Forelimb muscle (tissue), 1 donor: ENCODE results near the gene KAZN. TPM values are rescaled to one million over a fixed set of nuclear protein-coding genes. Genes with fewer than 3 reads are reported as not detected.

Source experiments
- DNase-seq: peaks from one replicate; pipeline ENCODE4 v3.0.0-alpha.2; 2013; ENCODE audit warnings: low read depth
- polyA plus RNA-seq: library from polyadenylated mRNA; unstranded; fragments of 120-200 nt; gene quantifications from one replicate; pipeline ENCODE4 v1.2.1, GENCODE V29; 2013; ENCODE audit not compliant: insufficient read length

Gene KAZN
- polyA plus RNA-seq, 1 donor = 12.8 TPM

DNA sequence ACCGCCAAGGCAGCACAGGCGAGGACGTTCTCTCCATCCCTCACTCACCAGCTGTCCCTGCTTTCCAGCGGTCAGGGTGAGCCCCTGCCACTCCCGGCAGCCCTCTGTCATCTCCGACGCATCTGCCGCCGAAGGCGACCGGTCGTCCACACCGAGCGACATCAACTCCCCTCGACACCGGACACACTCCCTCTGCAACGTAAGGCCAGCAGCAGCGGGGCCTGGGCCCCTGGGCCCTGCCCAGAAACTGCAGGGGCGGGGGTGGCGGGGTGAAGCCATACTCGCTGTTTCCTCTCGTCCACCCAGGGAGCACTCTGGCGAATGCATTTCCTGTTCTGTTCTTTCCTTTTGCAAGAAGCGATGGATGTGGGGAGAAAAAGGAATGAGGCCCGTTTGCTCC lies 461.6 kb downstream of the KAZN start:
- DNase-seq = no peak

DNA sequence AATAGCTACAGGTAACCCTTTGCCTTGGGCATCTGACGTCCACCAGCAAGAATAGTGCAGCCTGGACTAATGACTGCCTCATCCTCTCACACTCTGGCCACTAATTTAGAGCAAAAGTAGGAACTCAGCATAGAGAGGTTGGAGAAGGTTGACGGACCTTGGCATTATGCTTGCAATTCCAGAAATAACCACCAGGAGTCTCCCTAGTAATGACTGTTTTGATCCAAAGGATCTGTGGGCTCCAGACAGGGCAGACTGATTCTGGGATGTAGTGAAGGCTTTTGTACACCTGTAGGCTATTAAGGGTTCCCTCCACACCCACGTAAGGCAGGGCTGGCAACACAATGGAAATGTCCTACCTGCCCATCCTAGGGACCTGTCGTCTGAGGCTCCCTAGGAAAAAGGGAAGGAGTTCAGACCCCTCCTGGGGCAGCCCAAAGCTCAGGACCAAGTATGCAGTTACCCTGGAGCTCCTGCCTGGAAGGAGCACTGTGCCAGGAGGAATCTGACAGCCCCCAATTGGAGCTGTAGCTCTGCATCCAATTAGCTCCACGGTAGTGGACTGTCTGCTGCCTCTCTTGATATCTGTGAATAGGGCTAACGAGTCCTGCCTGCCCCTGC lies 464.1 kb downstream of the KAZN start:
- no peak for DNase-seq

DNA sequence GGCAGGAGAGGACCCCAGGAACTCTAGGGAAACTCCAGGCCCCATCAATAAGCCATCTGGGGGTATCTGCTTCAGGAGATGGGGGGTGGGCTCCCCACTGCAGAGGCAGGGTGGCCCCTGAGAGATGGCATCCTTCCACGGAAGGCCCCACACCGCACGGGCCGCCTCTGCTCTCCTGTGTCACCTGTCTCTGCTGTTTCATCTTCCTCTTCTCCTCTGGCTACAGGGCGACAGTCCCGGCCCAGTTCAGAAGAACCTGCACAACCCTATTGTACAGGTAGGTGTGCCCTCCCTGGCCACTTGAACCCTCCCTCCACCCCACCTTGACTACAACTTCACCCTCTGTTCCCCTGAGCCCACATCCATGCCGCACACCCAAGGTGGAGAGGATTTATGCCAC lies 464.9 kb downstream of the KAZN start:
- DNase-seq = no peak

DNA sequence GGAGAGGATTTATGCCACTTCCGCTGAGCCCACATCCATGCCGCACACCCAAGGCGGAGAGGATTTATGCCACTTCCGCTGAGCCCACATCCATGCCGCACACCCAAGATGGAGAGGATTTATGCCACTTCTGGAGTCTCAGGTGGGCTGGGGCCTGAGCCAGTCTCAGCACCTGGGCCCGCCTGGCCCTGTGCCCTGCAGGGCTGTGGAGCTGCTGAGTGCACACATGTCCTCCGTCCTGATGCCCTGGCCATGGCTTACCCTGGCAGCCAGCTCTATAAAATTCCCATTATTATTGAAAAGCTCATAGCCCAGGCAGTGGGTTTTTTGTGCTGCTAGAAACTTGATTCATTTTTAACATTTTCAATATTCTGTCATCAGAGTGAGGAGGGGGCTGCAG lies 465.3 kb downstream of the KAZN start:
- no peak for DNase-seq

DNA sequence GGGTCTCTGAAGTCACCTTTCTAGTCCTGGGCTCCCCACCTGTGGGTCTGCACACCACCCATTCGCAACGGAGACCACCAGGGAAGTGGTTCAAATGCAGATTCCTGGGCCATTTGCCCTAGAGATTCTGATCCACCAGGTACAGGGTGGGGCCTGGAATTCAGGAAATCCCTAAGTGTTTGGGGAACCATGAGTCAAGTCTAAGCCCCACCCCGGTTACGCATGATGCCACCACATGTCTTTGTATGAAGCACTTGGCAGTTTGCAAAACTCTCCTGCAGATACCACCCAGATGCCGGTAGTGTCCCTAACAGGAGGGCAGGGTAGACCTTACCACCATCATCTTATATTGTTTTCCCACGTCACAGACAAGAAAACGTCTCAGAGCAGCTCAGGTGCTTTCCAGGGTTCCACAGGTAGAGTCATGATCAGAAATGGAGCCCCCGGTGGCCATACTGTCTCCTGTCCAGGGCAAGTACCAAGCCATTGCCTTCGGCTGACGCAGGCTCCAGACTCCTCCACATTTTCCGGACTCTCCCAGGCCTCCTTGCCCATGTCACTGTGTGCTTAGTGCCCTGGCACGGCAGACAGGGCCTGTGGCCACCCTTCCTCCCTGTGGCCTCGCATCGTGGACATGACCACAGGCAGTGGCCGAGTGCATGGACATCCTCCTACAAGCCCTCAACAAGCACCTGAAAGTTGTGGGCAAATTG lies 465.9 kb downstream of the KAZN start:
- DNase-seq = no peak

DNA sequence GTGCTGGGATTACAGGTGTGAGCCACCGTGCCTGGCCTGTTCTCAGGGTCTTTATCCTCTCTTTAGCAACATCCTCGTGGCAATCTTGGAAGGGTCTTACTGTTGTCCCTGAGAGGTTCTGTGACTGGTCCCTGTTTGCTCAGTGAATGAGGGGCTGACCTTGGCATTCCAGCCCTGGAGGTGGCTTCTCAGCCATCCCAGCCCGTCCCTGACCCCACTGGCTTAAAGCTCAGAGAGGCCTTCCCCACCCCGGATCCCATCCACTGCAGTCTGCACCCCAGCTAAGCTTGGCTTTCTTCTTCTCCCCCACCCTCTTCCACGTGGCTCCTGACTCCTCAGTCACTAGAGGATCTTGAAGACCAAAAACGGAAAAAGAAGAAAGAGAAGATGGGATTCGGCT lies 466.8 kb downstream of the KAZN start:
- DNase-seq = no peak

DNA sequence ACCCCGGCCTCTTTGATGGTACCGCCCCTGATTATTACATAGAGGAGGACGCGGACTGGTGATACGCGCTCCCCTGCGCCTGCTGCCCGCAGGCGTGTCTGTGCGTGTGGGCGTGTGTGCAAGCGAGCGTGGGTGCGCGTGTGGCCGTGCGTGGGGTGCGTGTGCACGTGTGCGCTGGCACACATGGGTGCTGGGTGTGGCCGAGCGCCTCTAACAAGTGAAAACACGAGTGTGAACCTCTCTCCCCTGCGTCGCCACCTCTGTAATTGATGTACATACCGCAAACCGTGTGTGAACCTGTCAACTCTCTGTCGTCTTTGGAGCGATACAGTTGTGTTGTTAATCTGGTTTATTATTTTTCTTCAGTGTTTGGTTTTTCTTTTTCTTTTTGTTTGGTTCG lies 467.3 kb downstream of the KAZN start:
- no peak for DNase-seq

DNA sequence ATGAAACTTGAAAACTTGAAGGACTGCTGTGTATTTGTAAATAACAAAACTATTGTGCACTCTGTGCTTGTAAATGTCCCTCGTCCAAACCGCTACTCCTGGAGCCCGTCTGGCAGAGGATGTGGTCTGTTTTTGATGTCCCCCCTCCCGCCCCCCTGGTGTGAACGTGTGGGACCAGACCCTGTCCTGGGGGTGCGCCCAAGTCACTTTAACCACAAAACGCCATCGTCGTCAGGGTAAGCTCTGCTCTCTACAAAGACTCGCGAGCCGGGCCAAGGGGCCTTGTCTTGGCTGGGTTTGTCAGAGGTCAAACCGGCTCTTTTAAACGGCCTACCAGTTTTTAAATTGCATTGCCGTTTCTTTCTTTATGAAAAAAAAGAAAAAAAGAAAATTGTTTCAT lies 467.7 kb downstream of the KAZN start:
- DNase-seq = no peak

DNA sequence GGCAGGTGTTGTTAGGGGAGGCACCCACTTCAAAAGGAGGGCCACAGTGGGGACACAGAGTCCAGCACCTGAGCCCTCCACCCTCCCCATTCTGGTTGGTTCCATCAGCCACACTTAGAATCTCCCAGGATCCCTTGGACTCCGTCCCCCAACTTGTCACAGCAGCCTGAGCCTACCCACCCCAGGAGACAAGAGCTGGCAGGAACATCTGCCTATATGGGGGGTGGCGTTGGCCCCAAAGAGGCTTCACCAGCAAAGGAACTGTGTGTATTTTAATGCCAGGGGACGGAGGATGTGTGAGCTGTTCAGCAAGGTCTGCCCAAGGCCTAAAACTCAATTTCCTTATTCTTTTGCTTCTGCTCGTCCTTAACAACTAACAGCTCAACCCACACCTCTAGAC lies 468.7 kb downstream of the KAZN start:
- DNase-seq = no peak

DNA sequence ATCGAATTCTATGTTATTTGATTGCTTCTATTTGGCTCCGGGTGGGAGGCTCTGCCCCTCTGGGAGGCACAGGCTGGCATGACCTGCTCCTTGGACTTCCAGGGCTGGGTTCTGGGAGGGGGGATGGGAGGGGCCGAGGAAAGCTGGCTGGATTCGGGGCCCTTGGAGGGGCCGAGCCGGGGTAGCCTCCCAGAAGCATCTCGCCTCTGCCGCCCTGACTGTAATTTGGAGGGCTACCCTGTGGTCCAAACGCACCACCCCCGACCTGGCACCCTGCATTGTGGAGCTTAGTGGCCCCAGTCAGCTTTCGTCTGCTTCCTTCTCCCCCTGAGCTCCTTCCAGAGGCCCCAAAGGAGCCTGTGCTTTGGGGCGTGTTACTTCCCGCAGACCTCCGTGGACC lies 469.7 kb downstream of the KAZN start:
- DNase-seq = no peak

DNA sequence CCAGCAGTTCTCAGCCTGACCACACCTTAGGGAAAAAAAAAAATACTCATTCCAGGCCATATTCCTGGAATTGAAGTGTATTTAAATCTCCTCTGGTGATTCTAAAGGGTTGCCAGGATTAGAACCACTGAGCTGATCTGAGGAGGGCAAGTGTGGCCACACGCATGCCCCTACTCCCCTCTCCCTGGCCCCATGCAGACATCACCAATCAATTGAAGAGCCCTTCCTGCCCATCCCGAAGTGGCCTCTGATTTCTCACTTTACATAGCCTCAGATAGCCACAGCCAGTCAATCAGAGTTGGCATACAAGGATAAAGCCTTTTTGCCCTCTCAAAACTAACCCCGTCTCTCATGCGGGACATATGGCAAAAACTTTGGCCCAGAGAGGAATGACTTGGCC lies 470.5 kb downstream of the KAZN start:
- no peak for DNase-seq

DNA sequence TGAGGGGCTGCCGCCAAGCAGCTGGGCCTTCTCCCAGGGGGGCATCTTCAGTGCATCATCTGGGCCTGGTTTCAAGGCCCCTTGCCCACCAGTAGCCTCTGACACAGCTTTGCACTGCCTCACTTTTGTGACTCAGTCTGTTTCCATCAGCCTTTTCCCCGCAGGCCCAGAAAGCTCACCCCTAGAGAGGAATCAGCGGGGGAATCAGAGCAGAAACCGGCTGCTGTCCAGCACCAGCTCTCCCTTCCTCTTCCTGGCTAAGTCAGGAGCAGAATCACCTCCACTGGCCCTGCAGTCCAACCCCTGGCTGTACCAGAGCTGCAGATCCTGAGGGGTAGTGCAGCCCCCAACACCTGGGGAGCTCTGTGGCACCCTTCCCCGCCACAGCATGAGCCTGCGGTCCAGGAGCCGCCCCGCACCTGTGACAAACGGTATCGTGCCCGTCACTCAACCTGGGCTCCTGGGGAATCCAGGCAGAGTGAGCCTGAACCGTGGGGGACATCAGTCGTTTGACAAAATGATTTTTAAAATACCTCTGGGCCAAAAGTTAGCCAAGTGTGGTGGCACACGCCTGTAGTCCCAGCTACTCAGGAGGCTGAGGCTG lies 471.8 kb downstream of the KAZN start:
- DNase-seq = no peak

DNA sequence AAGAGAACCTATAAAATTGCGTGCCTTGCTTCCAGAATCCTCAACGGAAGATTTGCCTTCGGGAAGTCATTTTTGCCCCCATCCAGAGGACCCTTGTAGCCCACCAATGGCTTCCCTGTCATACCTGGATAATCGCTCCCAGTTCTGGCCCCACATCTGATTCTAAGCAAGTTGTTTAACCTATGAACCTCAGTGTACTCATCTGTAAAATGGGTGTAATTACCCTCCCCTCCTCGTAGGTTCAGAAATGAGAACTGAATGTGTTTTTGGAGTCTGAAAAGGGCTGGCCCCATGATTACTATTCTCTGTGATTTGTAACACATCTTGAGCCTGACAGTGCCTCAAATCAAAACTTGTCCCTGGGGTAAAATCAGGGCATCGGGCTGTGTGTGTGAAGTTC lies 473.5 kb downstream of the KAZN start:
- DNase-seq = no peak

DNA sequence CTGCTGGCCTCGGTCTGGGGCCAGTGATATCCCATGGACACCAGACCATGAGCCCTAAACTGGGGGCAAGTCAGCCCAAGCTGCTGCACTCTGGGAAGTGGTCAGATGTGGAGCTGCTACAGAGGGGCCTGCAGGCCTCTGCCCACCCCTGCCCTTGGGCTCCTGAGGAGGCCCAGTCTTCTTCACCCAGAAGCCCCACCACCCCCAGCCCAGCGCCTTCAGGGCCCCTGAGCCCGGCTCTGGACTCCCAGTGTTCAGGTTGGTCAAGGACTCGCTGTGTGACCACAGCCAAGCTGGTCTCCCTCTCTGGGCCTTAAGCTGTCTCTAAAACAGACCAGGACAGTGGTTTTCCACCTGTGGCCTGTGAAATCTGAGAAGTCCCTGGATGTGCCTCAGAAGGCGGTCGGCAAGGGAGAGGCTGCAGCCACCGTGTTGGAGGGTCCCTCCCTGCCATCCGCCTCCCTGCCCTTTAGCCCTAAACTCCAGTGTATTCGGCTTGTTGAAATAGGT lies 475.4 kb downstream of the KAZN start:
- DNase-seq = no peak

DNA sequence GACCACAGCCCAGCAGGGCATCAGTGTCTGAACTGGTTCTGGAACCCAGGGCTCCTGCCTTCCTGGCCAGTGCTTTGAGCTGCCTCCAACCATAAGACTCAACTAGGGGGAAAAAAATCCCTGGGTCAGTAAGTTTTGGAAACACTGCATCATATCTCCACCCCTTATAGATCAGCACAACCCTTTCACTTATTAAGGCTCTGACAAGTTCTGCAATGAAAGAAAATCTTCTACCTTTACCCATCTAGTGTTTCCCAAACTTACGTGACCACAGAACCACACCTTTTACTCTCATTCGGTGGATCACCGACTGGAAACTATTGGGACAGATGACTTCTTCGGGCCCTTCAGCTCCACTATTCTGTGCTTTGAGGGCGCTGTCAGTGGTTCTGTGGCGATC lies 476.7 kb downstream of the KAZN start:
- no peak for DNase-seq

DNA sequence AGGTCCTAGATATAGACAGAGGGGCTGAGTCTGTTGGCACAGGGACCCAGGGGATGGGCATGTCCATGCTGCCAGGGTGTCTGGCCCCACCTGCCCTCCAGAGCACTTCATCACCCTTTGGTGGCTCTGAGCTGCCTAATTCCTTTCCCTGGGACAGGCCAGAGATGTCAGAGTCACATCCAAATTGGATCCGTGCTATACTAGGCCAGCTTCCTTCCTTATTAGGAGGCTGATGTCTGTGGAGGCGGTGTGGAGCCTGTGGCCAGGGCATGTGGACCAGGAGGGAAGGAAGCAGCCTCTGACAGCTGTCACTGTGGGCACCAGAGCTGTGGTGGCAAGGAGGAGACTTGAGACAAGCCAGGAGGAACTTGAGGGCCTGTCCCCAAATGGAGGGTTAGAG lies 477.3 kb downstream of the KAZN start:
- DNase-seq = no peak

DNA sequence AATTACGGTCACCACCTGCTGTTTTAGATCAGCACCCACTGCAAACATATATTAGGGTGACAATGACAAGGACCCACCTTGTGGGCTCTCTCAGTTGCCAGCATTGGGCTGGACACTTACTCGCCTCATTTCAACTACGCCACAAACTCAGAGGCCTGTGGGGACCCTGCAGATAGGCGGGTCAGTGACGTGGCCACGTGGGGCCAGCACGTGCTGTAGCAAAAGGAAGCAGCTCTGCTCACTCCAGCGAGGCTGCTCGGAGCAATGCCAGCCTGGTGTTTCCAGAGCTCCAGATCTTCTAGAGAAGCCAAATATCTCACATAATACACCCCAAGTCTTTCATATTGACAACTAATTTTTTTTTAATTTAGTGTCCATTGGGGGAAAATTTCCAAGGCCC lies 478.3 kb downstream of the KAZN start:
- DNase-seq = no peak

DNA sequence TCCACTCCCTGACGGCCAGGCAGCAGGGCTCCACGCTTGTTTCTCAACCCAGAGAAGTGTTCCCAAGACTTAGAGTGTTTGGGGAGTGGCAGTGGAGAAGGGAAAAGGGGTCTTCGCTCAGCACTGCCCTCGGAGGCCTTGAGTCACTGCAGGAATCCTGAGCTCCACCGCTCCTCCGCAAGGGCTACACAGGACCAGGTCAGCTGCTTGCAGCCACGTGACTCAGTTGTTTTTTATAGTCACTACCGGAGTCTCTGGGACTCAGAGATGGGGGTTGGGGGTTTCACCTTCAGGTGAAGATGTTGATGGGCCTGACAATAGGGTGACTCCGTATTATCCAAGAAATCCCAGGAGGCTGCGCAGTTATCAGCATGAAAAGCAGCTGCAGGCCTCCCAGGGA lies 478.9 kb downstream of the KAZN start:
- DNase-seq = no peak

DNA sequence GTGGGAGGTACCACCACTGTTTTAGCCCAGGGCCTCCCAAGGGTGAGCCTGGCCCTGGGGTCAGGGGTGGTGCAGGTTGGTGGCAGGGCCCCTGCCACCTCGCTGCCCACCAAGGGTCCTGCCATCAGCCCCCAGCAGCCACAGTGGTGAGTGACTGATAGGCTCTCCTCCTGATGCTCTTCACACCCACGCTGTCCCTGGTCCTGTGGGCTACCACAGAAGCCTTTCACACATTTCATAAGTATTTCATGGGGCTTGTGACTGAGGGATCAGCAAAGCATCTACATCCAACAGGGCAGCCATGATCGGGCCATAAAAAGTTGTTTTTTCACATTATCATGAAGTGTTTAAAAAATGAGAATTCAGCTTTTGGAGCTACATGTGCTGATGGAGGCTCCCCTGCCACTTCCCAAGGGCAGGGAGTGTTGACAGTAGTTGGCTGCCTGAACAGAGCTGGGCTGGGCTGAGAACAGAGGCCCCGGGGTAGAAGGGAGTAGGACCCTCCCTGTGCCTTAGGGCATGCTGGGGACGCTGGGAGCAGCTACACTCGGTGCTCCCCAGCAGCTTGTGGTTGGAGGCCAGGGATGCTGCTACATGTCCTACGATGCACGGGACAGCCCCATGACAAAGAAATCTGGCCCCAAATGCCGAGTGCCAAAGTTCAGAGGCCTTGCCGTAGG lies 482.0 kb downstream of the KAZN start:
- DNase-seq = no peak

DNA sequence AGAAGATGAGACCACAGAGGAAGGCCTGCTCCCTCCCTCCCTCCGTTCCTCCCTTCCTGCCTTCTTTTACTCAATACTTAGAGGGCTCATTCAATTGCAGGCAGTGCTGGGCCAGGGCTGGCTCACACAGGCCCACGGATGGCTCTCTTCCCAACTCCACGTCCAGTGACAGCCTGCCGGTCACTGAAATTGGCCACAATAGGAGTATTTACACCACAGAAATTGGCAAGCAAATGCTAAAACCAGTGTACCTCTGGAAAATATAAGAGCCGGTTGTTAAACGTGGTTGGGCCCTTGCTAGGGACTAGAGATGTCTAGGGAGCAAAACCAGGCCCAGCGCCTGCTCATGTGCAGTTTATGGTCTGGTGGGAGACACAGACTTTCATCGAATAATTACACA lies 482.6 kb downstream of the KAZN start:
- peak; percentile 56 for DNase-seq

DNA sequence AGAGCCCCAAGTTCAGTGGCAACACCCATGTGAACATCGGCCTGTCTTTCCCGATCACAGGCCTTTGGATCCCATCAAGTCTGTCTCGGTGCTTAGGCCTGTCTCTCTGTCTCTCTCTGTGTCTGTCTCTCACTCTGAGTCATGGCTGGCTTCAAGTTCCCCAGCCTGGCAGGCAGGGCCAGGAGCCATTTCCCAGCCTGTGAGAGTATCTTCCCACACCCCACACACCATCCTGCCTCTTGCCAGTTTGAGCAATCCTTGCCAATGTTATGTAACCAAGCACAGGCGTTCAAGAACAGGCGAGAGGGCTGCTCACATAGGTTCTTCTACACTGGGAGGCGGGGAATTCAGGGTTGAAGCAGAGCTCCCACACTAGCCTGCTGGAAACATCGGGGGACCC lies 485.1 kb downstream of the KAZN start:
- no peak for DNase-seq

DNA sequence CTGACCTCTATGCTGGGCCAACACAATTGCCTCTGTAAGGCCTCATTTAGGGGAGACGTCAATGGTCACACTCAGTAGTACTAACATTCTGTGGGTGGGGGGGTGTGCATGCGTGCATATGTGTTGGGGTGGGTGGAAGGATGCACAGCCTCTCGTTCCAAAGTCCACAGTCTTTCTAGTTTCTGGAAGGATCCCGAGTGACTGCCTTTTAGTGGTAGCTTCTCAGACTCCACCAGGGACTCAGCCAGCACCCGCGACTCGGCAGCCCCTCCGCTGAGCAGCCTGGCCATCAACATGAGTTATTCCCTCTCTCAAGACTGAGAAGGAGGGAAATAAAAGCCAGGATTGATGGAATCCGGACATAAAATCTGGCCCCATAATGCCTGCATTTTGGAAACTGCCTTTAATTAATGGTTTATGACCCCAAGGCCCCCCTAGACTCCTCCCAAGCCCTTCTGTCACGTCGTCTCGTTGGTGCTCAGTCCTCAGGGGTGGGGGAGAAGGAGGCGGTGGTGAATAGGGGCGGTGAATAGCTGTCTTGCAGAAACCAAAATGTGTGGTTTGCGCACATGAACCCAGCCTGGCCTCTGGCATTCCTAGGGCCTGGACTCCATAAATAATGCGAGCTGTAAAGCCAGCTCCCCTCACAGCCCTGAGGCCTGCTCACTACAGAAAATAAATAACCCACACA lies 489.9 kb downstream of the KAZN start:
- no peak for DNase-seq
